ENCODE measurements around the gene GHSR. TPM values are rescaled to one million over a fixed set of nuclear protein-coding genes. Genes with fewer than 3 reads are reported as not detected.

The GHSR gene
- total RNA-seq, 1 experiment from 2014 or later, result not detected

- H3K27ac ChIP-seq (ENCODE audit: low read length), result no peak overlapping the region
- POLR2A ChIA-PET, result interaction anchor here (0.6 kb wide), 1 partner anchor 20 kb away, joined by 3 read pairs; no protein-coding TSS in a partner anchor
- no peak for ATAC-seq
These were observed 50.4 kb downstream of the GHSR start for GRCh38 chr3:172397716-172398405.

GRCh38 chr3:172396400-172396799 lies 51.9 kb downstream of the GHSR start:
- DNase-seq (ENCODE audit: low read depth, low spot score) (no peak), ATAC-seq (peak; percentile 30; the same call in 1 of the 2 replicates)
- H3K27ac ChIP-seq (ENCODE audit: low read length), result no peak overlapping the region
- TF ChIP-seq SIN3A (IDR thresholded peaks at IDR 0.05; ENCODE audit: borderline replicate concordance, insufficient read depth, low read depth, low read length), result no peak
- TF ChIP-seq, protein P1, sequence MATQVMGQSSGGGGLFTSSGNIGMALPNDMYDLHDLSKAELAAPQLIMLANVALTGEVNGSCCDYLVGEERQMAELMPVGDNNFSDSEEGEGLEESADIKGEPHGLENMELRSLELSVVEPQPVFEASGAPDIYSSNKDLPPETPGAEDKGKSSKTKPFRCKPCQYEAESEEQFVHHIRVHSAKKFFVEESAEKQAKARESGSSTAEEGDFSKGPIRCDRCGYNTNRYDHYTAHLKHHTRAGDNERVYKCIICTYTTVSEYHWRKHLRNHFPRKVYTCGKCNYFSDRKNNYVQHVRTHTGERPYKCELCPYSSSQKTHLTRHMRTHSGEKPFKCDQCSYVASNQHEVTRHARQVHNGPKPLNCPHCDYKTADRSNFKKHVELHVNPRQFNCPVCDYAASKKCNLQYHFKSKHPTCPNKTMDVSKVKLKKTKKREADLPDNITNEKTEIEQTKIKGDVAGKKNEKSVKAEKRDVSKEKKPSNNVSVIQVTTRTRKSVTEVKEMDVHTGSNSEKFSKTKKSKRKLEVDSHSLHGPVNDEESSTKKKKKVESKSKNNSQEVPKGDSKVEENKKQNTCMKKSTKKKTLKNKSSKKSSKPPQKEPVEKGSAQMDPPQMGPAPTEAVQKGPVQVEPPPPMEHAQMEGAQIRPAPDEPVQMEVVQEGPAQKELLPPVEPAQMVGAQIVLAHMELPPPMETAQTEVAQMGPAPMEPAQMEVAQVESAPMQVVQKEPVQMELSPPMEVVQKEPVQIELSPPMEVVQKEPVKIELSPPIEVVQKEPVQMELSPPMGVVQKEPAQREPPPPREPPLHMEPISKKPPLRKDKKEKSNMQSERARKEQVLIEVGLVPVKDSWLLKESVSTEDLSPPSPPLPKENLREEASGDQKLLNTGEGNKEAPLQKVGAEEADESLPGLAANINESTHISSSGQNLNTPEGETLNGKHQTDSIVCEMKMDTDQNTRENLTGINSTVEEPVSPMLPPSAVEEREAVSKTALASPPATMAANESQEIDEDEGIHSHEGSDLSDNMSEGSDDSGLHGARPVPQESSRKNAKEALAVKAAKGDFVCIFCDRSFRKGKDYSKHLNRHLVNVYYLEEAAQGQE (IDR thresholded peaks at IDR 0.05; ENCODE audit: insufficient read depth in 1 of 2, low read depth in 2 of 2, low read length in 1 of 2), result no peak
- TF ChIP-seq TCF7L2 (IDR thresholded peaks at IDR 0.05; ENCODE audit: low read depth, low read length), result no peak
- TF ChIP-seq, protein P2, sequence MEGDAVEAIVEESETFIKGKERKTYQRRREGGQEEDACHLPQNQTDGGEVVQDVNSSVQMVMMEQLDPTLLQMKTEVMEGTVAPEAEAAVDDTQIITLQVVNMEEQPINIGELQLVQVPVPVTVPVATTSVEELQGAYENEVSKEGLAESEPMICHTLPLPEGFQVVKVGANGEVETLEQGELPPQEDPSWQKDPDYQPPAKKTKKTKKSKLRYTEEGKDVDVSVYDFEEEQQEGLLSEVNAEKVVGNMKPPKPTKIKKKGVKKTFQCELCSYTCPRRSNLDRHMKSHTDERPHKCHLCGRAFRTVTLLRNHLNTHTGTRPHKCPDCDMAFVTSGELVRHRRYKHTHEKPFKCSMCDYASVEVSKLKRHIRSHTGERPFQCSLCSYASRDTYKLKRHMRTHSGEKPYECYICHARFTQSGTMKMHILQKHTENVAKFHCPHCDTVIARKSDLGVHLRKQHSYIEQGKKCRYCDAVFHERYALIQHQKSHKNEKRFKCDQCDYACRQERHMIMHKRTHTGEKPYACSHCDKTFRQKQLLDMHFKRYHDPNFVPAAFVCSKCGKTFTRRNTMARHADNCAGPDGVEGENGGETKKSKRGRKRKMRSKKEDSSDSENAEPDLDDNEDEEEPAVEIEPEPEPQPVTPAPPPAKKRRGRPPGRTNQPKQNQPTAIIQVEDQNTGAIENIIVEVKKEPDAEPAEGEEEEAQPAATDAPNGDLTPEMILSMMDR (IDR thresholded peaks at IDR 0.05), result no peak
- H3K9me3 ChIP-seq (ENCODE audit: control insufficient read depth, insufficient read depth, low read depth, low read length), result no peaks in the 10 kb centered on the region
- no TSS peak for BruUV-seq (replicated peaks)
- no peaks in the 10 kb centered on the region for H3K27me3 ChIP-seq (ENCODE audit: control insufficient read depth, insufficient read depth, low read length)
- H3K36me3 ChIP-seq (ENCODE audit: control insufficient read depth, insufficient read depth, low read length), result peaks cover 4% of the 10 kb centered on the region
- no peaks in the 10 kb centered on the region for H3K4me1 ChIP-seq (ENCODE audit: control insufficient read depth, insufficient read depth, low read length)
- POLR2A ChIA-PET, result no interaction called here
- in situ Hi-C loops (cut with HindIII; ENCODE audit: low pct_unique_long_range_greater_than_20kb, low sequenced_read_pairs), result no loop called here
- intact Hi-C loops (cut with micrococcal nuclease; ENCODE audit: unreplicated experiment), result no loop called here
- no peak overlapping the region for H3K4me3 ChIP-seq (ENCODE audit: low read depth in 2 of 2, low read length in 2 of 2)
- CTCF ChIA-PET, result no interaction called here

More at GRCh38 chr3:172397716-172398405, 50.4 kb downstream of the GHSR start:
- in situ Hi-C loops (cut with HindIII; ENCODE audit: low pct_unique_long_range_greater_than_20kb, low sequenced_read_pairs), result no loop called here
- no peaks in the 10 kb centered on the region for H3K4me1 ChIP-seq (ENCODE audit: control insufficient read depth, insufficient read depth, low read length)
- no peak for DNase-seq (ENCODE audit: low read depth, low spot score)
- CTCF ChIA-PET, result no interaction called here
- peaks cover 4% of the 10 kb centered on the region for H3K36me3 ChIP-seq (ENCODE audit: control insufficient read depth, insufficient read depth, low read length)
- TF ChIP-seq, protein P1 (IDR thresholded peaks at IDR 0.05; ENCODE audit: insufficient read depth in 1 of 2, low read depth in 2 of 2, low read length in 1 of 2), result no peak
- TF ChIP-seq SIN3A (IDR thresholded peaks at IDR 0.05; ENCODE audit: borderline replicate concordance, insufficient read depth, low read depth, low read length) (no peak), POLR2AphosphoS5 (IDR thresholded peaks at IDR 0.05; ENCODE audit: low read depth, low read length) (no peak), TCF7L2 (IDR thresholded peaks at IDR 0.05; ENCODE audit: low read depth, low read length) (no peak)
- TF ChIP-seq, protein P2 (IDR thresholded peaks at IDR 0.05), result no peak
- no peak overlapping the region for H3K4me3 ChIP-seq (ENCODE audit: low read depth in 2 of 2, low read length in 2 of 2)
- intact Hi-C loops (cut with micrococcal nuclease; ENCODE audit: unreplicated experiment), result no loop called here
- H3K9me3 ChIP-seq (ENCODE audit: control insufficient read depth, insufficient read depth, low read depth, low read length), result no peaks in the 10 kb centered on the region
- no peaks in the 10 kb centered on the region for H3K27me3 ChIP-seq (ENCODE audit: control insufficient read depth, insufficient read depth, low read length)
- TSS peak; percentile 8 for BruUV-seq (replicated peaks)
